ENCODE results near the gene CMKLR1. TPM values are rescaled to one million over a fixed set of nuclear protein-coding genes. Genes with fewer than 3 reads are reported as not detected.
A peak's percentile ranks its signal among the peaks of the same experiment; 100 is the strongest.

The CMKLR1 gene
- total RNA-seq, 2 donors from 2014 or later, result 11.3 to 16.1 TPM

- no peak for ATAC-seq
- intact Hi-C loops (cut with DNase I), result no loop called here
- DNase-seq, result no peak
Observed at GRCh38 chr12:108341854-108342847, 3.0 kb upstream of the CMKLR1 start.

GRCh38 chr12:108341356-108341755 lies 2.2 kb upstream of the CMKLR1 start:
- no peak for ATAC-seq
- DNase-seq, result no peak
- intact Hi-C loops (cut with DNase I), result no loop called here

GRCh38 chr12:108340037-108340436 lies 926 bp upstream of the CMKLR1 start:
- intact Hi-C loops (cut with DNase I), result no loop called here
- ATAC-seq, result peak; percentile 56 to 67

GRCh38 chr12:108337235-108338223 lies 1.6 kb downstream of the CMKLR1 start:
- intact Hi-C loops (cut with DNase I), result no loop called here
- DNase-seq (no peak), ATAC-seq (peak in 1 of 2 donors; percentile 10)

More at GRCh38 chr12:108340037-108340436, 926 bp upstream of the CMKLR1 start:
- peak; percentile 46 for DNase-seq

- intact Hi-C loops (cut with DNase I), result no loop called here
- ATAC-seq (no peak), DNase-seq (no peak)
Observed at GRCh38 chr12:108335349-108336119, 3.6 kb downstream of the CMKLR1 start.

- ATAC-seq, result peak in 1 of 2 donors; percentile 33
- DNase-seq, result no peak
- intact Hi-C loops (cut with DNase I), result no loop called here
Observed at GRCh38 chr12:108333898-108334699, 5.0 kb downstream of the CMKLR1 start.

GRCh38 chr12:108332791-108333382 lies 6.2 kb downstream of the CMKLR1 start:
- intact Hi-C loops (cut with DNase I), result no loop called here
- ATAC-seq (peak; percentile 56 to 78), DNase-seq (peak; percentile 62)

- DNase-seq, result no peak
- intact Hi-C loops (cut with DNase I), result no loop called here
Observed at GRCh38 chr12:108328420-108328819, 10.7 kb downstream of the CMKLR1 start.

GRCh38 chr12:108327621-108328344 lies 11.3 kb downstream of the CMKLR1 start:
- intact Hi-C loops (cut with DNase I), result no loop called here
- DNase-seq, result peak; percentile 40
- peak; percentile 45 to 73 for ATAC-seq

More at GRCh38 chr12:108328420-108328819, 10.7 kb downstream of the CMKLR1 start:
- peak; percentile 5 to 16 for ATAC-seq

- DNase-seq (no peak), ATAC-seq (no peak)
- intact Hi-C loops (cut with DNase I), result no loop called here
Observed at GRCh38 chr12:108326254-108326750, 12.8 kb downstream of the CMKLR1 start.

- DNase-seq (no peak), ATAC-seq (no peak)
- intact Hi-C loops (cut with DNase I), result no loop called here
Observed at GRCh38 chr12:108325549-108325948, 13.6 kb downstream of the CMKLR1 start.

GRCh38 chr12:108325018-108325358 lies 14.1 kb downstream of the CMKLR1 start:
- ATAC-seq (no peak), DNase-seq (no peak)

GRCh38 chr12:108324351-108325017 lies 14.6 kb downstream of the CMKLR1 start:
- no peak for ATAC-seq
- intact Hi-C loops (cut with DNase I), result no loop called here
- DNase-seq, result no peak

More at GRCh38 chr12:108325018-108325358, 14.1 kb downstream of the CMKLR1 start:
- intact Hi-C loops (cut with DNase I), result no loop called here

- no peak for ATAC-seq
- no peak for DNase-seq
- intact Hi-C loops (cut with DNase I), result no loop called here
Observed at GRCh38 chr12:108323581-108323980, 15.5 kb downstream of the CMKLR1 start.

- intact Hi-C loops (cut with DNase I), result no loop called here
- no peak for ATAC-seq
- DNase-seq, result no peak
Observed at GRCh38 chr12:108322998-108323397, 16.1 kb downstream of the CMKLR1 start.

GRCh38 chr12:108321688-108322087 lies 17.4 kb downstream of the CMKLR1 start:
- ATAC-seq, result no peak
- DNase-seq, result no peak
- intact Hi-C loops (cut with DNase I), result no loop called here
